A549 treated with ZK216348 at 1 μM for 4 hours (cell line): ENCODE measurements around the gene NUPR1. TPM values are rescaled to one million over a fixed set of nuclear protein-coding genes. Genes with fewer than 3 reads are reported as not detected.

ENCODE experiments used
- total RNA-seq: library from RNA; stranded (reverse); fragments of 200-300 nt; extraction: Qiagen RNA extraction; gene quantifications from 5 replicates; pipeline ENCODE4 v1.2.3, GENCODE V29; 2022; ENCODE audit warnings: low read depth

NUPR1 gene
- total RNA-seq = 11.9 to 21.8 TPM (median 15.3 TPM) in 5 replicates

GRCh38 chr16:28538733-28539596, at the start of gene NUPR1:
NUPR1 (minus strand) TSS chr16:28538974; CDS start chr16:28538907, 67 bp downstream.

GRCh38 chr16:28553776-28554633, 15.2 kb upstream of the NUPR1 start, which contains the start of gene SGF29:
SGF29 (plus strand) TSS chr16:28553920; CDS start chr16:28581070, 27,150 bp downstream.

GRCh38 chr16:28494121-28494851, 44.5 kb downstream of the NUPR1 start, which contains the start of gene APOBR:
APOBR (plus strand) TSS chr16:28494643; CDS start chr16:28494682, 39 bp downstream.

GRCh38 chr16:28491970-28492474, 46.8 kb downstream of the NUPR1 start, which contains the start of gene CLN3:
CLN3 (minus strand) TSS chr16:28492074; CDS start chr16:28491759, 315 bp downstream.

Other genes starting within 250 kb of the NUPR1 start
- 0.17 to 0.45 TPM (median 0.35 TPM) in 5 replicates for gene SBK1, start 246.4 kb downstream of the NUPR1 start, total RNA-seq
- gene NPIPB6, start 175.5 kb downstream of the NUPR1 start, total RNA-seq = 1.4 to 2.9 TPM (median 1.5 TPM) in 5 replicates
- gene EIF3CL, start 135.1 kb downstream of the NUPR1 start, total RNA-seq = 54.0 to 95.3 TPM (median 72.8 TPM) in 5 replicates
- 0.15 to 0.40 TPM (median 0.23 TPM) in 3 of 5 replicates, not detected in the others for gene NPIPB7, start 66.6 kb downstream of the NUPR1 start, total RNA-seq
- 18.2 to 33.9 TPM (median 33.4 TPM) in 5 replicates for gene CLN3, start 46.9 kb downstream of the NUPR1 start, total RNA-seq
- 0.07 to 0.08 TPM (median 0.08 TPM) in 3 of 5 replicates, not detected in the others for gene APOBR, start 44.3 kb downstream of the NUPR1 start, total RNA-seq
- not detected in 5 replicates for gene IL27, start 32.1 kb downstream of the NUPR1 start, total RNA-seq
- 18.3 to 25.2 TPM (median 20.5 TPM) in 5 replicates for gene SGF29, start 14.9 kb upstream of the NUPR1 start, total RNA-seq
- 0.12 TPM in 1 of 5 replicates, not detected in the others for gene SULT1A2, start 58.1 kb upstream of the NUPR1 start, total RNA-seq
- 4.8 to 6.1 TPM (median 5.5 TPM) in 5 replicates for gene SULT1A1, start 71.1 kb upstream of the NUPR1 start, total RNA-seq
- not detected in 5 replicates for gene NPIPB8, start 99.1 kb upstream of the NUPR1 start, total RNA-seq
- 260 to 393 TPM (median 359 TPM) in 5 replicates for gene EIF3C, start 172.5 kb upstream of the NUPR1 start, total RNA-seq
- gene NPIPB9, start 212.8 kb upstream of the NUPR1 start, total RNA-seq = 1.4 to 2.2 TPM (median 1.8 TPM) in 5 replicates